Endodermal cell (in vitro differentiated cells): ENCODE data around the gene SMYD3. TPM values are rescaled to one million over a fixed set of nuclear protein-coding genes. Genes with fewer than 3 reads are reported as not detected.

ENCODE experiments used
- DNase-seq: peaks from one replicate; pipeline ENCODE4 v3.0.0-alpha.2; 2017
- H3K27ac ChIP-seq: 2 replicates; pipeline ENCODE4 v1.5.1; 2013; ENCODE audit warnings: mild to moderate bottlenecking, low read depth, low read length, moderate library complexity
- H3K27me3 ChIP-seq: 2 replicates; pipeline ENCODE4 v1.6.1; 2013; ENCODE audit warnings: mild to moderate bottlenecking, low read length, moderate library complexity; ENCODE audit not compliant: insufficient read depth, control insufficient read depth, poor library complexity, severe bottlenecking
- H3K36me3 ChIP-seq: 2 replicates; pipeline ENCODE4 v1.7.0; 2013; ENCODE audit warnings: mild to moderate bottlenecking, low read length, moderate library complexity; ENCODE audit not compliant: control insufficient read depth, insufficient read depth
- H3K4me1 ChIP-seq: one replicate; pipeline ENCODE4 v1.7.0; 2013; ENCODE audit warnings: low read length; ENCODE audit not compliant: control insufficient read depth, insufficient read depth
- H3K4me3 ChIP-seq: 2 replicates; pipeline ENCODE4 v1.5.1; 2013; ENCODE audit warnings: mild to moderate bottlenecking, low read length, moderate library complexity
- H3K9ac ChIP-seq: 2 replicates; pipeline ENCODE4 v1.6.1; 2013; ENCODE audit warnings: mild to moderate bottlenecking, low read length, moderate library complexity; ENCODE audit not compliant: poor library complexity, severe bottlenecking; ENCODE audit errors: extremely low read depth
- H3K9me3 ChIP-seq: 2 replicates; pipeline ENCODE4 v1.6.1; 2013; ENCODE audit warnings: mild to moderate bottlenecking, low read length, moderate library complexity; ENCODE audit not compliant: control insufficient read depth
- H3K27ac Mint-ChIP-seq: 2 replicates; pipeline ENCODE4 v1.8.0; 2020; ENCODE audit warnings: mixed read lengths
- H3K27me3 Mint-ChIP-seq: 2 replicates; pipeline ENCODE4 v1.8.0; 2021; ENCODE audit warnings: mild to moderate bottlenecking, mixed read lengths; ENCODE audit not compliant: insufficient read depth
- H3K36me3 Mint-ChIP-seq: 2 replicates; pipeline ENCODE4 v1.8.0; 2020; ENCODE audit warnings: low read depth, mixed read lengths
- H3K4me1 Mint-ChIP-seq: 2 replicates; pipeline ENCODE4 v1.8.0; 2020; ENCODE audit warnings: mixed read lengths
- H3K4me3 Mint-ChIP-seq: 2 replicates; pipeline ENCODE4 v1.8.0; 2020; ENCODE audit warnings: mild to moderate bottlenecking, moderate library complexity, mixed read lengths
- H3K9me3 Mint-ChIP-seq: 2 replicates; pipeline ENCODE4 v1.8.0; 2020; ENCODE audit warnings: mild to moderate bottlenecking, mixed read lengths
- WGBS, 2 experiments: methylation state at CpG; one replicate each; pipeline versions ENCODE4 v1.1.5 to v1.1.7; 2013; ENCODE audit warnings: missing lambda C conversion rate in 2 of 2, mixed read lengths in 1 of 2; ENCODE audit not compliant: insufficient coverage in 1 of 2, insufficient read length in 1 of 2; 5-methylcytosine and 5-hydroxymethylcytosine counted together
- total RNA-seq, 2 donors: library from RNA; stranded (reverse); fragmentation: NEBNext Ultra II Directional in 1 of 2; extraction: Animal tissue kit (Norgen Biotek cat#: 25700) in 1 of 2; gene quantifications; 2 replicates in 1 of 2; 3 replicates in 1 of 2; pipeline ENCODE4 v1.2.1, GENCODE V29; 2021
- TF ChIP-seq, protein P1 (sequence below): fragments of 200-600 bp; sonication (generic); conservative IDR thresholded peaks from 2 replicates; pipeline ENCODE4 v1.5.0; 2021; ENCODE audit warnings: antibody characterized with exemption, mild to moderate bottlenecking

Gene SMYD3
- total RNA-seq, 2 donors from 2014 or later: 32.3 to 45.8 TPM

GRCh38 chr1:245880754-245881403, 626.2 kb downstream of the SMYD3 start:
- H3K27me3 ChIP-seq: no peaks in the 10 kb centered on the region
- no peak for DNase-seq
- no peak overlapping the region for H3K9ac ChIP-seq
- Mint-ChIP-seq H3K4me1 (peaks cover 3% of the 10 kb centered on the region), H3K27ac (no peak overlapping the region), H3K27me3 (no peaks in the 10 kb centered on the region), H3K9me3 (peaks cover 8% of the 10 kb centered on the region), H3K36me3 (peaks cover 8% of the 10 kb centered on the region), H3K4me3 (no peak overlapping the region)
- WGBS, 2 experiments: 90 to 94% methylated on average over 2 to 3 of the region's 3 CpGs
- TF ChIP-seq, protein P1, sequence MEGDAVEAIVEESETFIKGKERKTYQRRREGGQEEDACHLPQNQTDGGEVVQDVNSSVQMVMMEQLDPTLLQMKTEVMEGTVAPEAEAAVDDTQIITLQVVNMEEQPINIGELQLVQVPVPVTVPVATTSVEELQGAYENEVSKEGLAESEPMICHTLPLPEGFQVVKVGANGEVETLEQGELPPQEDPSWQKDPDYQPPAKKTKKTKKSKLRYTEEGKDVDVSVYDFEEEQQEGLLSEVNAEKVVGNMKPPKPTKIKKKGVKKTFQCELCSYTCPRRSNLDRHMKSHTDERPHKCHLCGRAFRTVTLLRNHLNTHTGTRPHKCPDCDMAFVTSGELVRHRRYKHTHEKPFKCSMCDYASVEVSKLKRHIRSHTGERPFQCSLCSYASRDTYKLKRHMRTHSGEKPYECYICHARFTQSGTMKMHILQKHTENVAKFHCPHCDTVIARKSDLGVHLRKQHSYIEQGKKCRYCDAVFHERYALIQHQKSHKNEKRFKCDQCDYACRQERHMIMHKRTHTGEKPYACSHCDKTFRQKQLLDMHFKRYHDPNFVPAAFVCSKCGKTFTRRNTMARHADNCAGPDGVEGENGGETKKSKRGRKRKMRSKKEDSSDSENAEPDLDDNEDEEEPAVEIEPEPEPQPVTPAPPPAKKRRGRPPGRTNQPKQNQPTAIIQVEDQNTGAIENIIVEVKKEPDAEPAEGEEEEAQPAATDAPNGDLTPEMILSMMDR: no peak
- no peak overlapping the region for H3K27ac ChIP-seq
- no peaks in the 10 kb centered on the region for H3K36me3 ChIP-seq
- no peak overlapping the region for H3K4me3 ChIP-seq
- no peaks in the 10 kb centered on the region for H3K9me3 ChIP-seq
- H3K4me1 ChIP-seq: no peaks in the 10 kb centered on the region

- Histone ChIP-seq H3K27ac (no peak overlapping the region), H3K27me3 (no peaks in the 10 kb centered on the region), H3K9ac (no peak overlapping the region), H3K9me3 (peaks cover 7% of the 10 kb centered on the region), H3K36me3 (no peaks in the 10 kb centered on the region), H3K4me3 (no peak overlapping the region), H3K4me1 (no peaks in the 10 kb centered on the region)
- Mint-ChIP-seq H3K27me3 (no peaks in the 10 kb centered on the region), H3K9me3 (peaks cover under 1% of the 10 kb centered on the region), H3K27ac (no peak overlapping the region), H3K4me3 (no peak overlapping the region), H3K4me1 (no peaks in the 10 kb centered on the region), H3K36me3 (peaks cover 1% of the 10 kb centered on the region)
- 94 to 97% methylated on average over 10 of the region's 10 CpGs for WGBS, 2 experiments
- TF ChIP-seq, protein P1: no peak
- DNase-seq: no peak
These were observed 628.0 kb downstream of the SMYD3 start for GRCh38 chr1:245879091-245879490.

DNA sequence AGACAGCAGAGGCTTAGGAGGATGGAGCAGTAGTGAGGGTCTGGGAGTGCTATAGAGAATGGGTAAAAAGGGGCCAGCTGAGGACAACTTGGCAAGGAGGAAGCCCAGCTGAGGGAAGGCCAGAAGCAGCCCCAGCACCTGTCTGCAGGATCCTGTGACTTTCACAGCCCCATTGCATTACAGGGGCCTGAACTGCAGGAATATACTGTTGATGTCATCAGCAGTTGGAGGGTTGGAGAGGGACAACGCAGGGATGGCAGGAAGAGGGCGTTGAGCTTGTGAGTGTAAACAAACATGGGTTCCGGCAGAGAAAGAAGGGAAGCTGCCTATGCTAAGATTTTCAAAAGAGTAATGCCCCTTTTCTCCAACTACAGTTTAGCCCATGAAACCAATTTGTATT, 628.5 kb downstream of the SMYD3 start:
- H3K36me3 Mint-ChIP-seq: peaks cover 3% of the 10 kb centered on the region
- no peak overlapping the region for H3K4me3 Mint-ChIP-seq
- Histone ChIP-seq H3K27ac (no peak overlapping the region), H3K4me1 (no peaks in the 10 kb centered on the region), H3K36me3 (no peaks in the 10 kb centered on the region), H3K9me3 (peaks cover 12% of the 10 kb centered on the region), H3K9ac (no peak overlapping the region), H3K27me3 (no peaks in the 10 kb centered on the region), H3K4me3 (no peak overlapping the region)
- no peaks in the 10 kb centered on the region for H3K4me1 Mint-ChIP-seq
- 89% methylated on average over 3 of the region's 3 CpGs for WGBS, 2 experiments
- peaks cover 3% of the 10 kb centered on the region for H3K9me3 Mint-ChIP-seq
- no peaks in the 10 kb centered on the region for H3K27me3 Mint-ChIP-seq
- no peak overlapping the region for H3K27ac Mint-ChIP-seq
- no peak for DNase-seq
- TF ChIP-seq, protein P1: no peak
